Cardiac muscle cell (in vitro differentiated cells and primary cell): ENCODE data around the gene PLXNA2. TPM values are rescaled to one million over a fixed set of nuclear protein-coding genes. Genes with fewer than 3 reads are reported as not detected.

ENCODE experiments used
- DNase-seq, 2 donors: peaks; one replicate each; pipeline versions ENCODE4 v3.0.0 to v3.0.0-alpha.2; 2010 to 2017; ENCODE audit warnings: low read depth in 1 of 2, low spot score in 1 of 2
- H3K27ac ChIP-seq: fragments of 200-600 bp; sonication (generic); 2 replicates; pipeline ENCODE4 v1.5.1; 2016
- H3K27me3 ChIP-seq: fragments of 200-600 bp; sonication (generic); 2 replicates; pipeline ENCODE4 v1.6.0; 2016; ENCODE audit warnings: control low read depth
- H3K36me3 ChIP-seq: fragments of 200-600 bp; sonication (generic); 2 replicates; pipeline ENCODE4 v1.5.1; 2016; ENCODE audit warnings: control low read depth
- H3K4me1 ChIP-seq: fragments of 200-600 bp; sonication (generic); 2 replicates; pipeline ENCODE4 v1.8.1; 2017; ENCODE audit warnings: low read depth, mild to moderate bottlenecking, mixed run types
- H3K4me3 ChIP-seq: fragments of 200-600 bp; sonication (generic); 2 replicates; pipeline ENCODE4 v1.5.1; 2016; ENCODE audit warnings: mild to moderate bottlenecking
- H3K9me3 ChIP-seq: fragments of 200-600 bp; sonication (generic); 2 replicates; pipeline ENCODE4 v1.5.1; 2017; ENCODE audit warnings: low read depth, mild to moderate bottlenecking, control low read depth
- CTCF ChIP-seq: IDR thresholded peaks from 2 replicates; pipeline ENCODE4 v1.5.1; 2012; ENCODE audit warnings: low read depth, mild to moderate bottlenecking, low read length
- polyA plus RNA-seq: library from polyadenylated mRNA; unstranded; fragments of >200 nt; fragmentation: Nextera tagmentation; extraction: Ambion mirVana; gene quantifications from 2 replicates; pipeline ENCODE4 v1.2.1, GENCODE V29; 2016
- total RNA-seq: library from RNA; depleted of rRNA; stranded (reverse); fragments of >200 nt; gene quantifications from 2 replicates; pipeline ENCODE4 v1.2.3, GENCODE V29; 2016

PLXNA2 gene
- total and polyA plus RNA-seq, 2 experiments from 2014 or later: 23.2 to 55.3 TPM

GRCh38 chr1:208030288-208031091 is 213.7 kb downstream of the PLXNA2 start:
- peaks cover 38% of the 10 kb centered on the region for H3K36me3 ChIP-seq
- no peak overlapping the region for H3K27ac ChIP-seq
- no peaks in the 10 kb centered on the region for H3K27me3 ChIP-seq
- H3K4me1 ChIP-seq: no peaks in the 10 kb centered on the region
- H3K4me3 ChIP-seq: no peak overlapping the region
- H3K9me3 ChIP-seq: no peaks in the 10 kb centered on the region
- DNase-seq: peak in 1 of 2 donors; percentile 81
- no peak for TF ChIP-seq CTCF

GRCh38 chr1:208029381-208030287 is 214.6 kb downstream of the PLXNA2 start:
- Histone ChIP-seq H3K36me3 (peaks cover 39% of the 10 kb centered on the region), H3K9me3 (no peaks in the 10 kb centered on the region), H3K27me3 (no peaks in the 10 kb centered on the region), H3K4me1 (peaks cover 8% of the 10 kb centered on the region), H3K27ac (no peak overlapping the region), H3K4me3 (no peak overlapping the region)
- DNase-seq: peak in 1 of 2 donors; percentile 83
- TF ChIP-seq CTCF: no peak

GRCh38 chr1:208028526-208028925 is 215.7 kb downstream of the PLXNA2 start:
- no peaks in the 10 kb centered on the region for H3K9me3 ChIP-seq
- H3K27me3 ChIP-seq: no peaks in the 10 kb centered on the region
- peaks cover 28% of the 10 kb centered on the region for H3K36me3 ChIP-seq
- no peak for DNase-seq
- H3K4me3 ChIP-seq: no peak overlapping the region
- H3K4me1 ChIP-seq: peaks cover 8% of the 10 kb centered on the region
- H3K27ac ChIP-seq: no peak overlapping the region
- TF ChIP-seq CTCF: no peak

- DNase-seq: no peak
- Histone ChIP-seq H3K36me3 (peaks cover 26% of the 10 kb centered on the region), H3K9me3 (no peaks in the 10 kb centered on the region), H3K27ac (no peak overlapping the region), H3K4me1 (peaks cover 8% of the 10 kb centered on the region), H3K4me3 (no peak overlapping the region), H3K27me3 (no peaks in the 10 kb centered on the region)
- TF ChIP-seq CTCF: no peak
These were observed 216.3 kb downstream of the PLXNA2 start for GRCh38 chr1:208027861-208028260.

- Histone ChIP-seq H3K27ac (no peak overlapping the region), H3K36me3 (peaks cover 26% of the 10 kb centered on the region), H3K4me3 (no peak overlapping the region), H3K27me3 (no peaks in the 10 kb centered on the region), H3K9me3 (no peaks in the 10 kb centered on the region), H3K4me1 (peaks cover 8% of the 10 kb centered on the region)
- no peak for DNase-seq
- no peak for TF ChIP-seq CTCF
These were observed 217.2 kb downstream of the PLXNA2 start for GRCh38 chr1:208026880-208027438.
